ENCODE measurements around the gene NPC1L1. TPM values are rescaled to one million over a fixed set of nuclear protein-coding genes. Genes with fewer than 3 reads are reported as not detected.
"Not testable (repeated sequence)": the region's sequence is repeated elsewhere in the genome, so short reads cannot be mapped to it uniquely, and the experiment has no call there.

NPC1L1 gene
- total RNA-seq, 1 donor from 2014 or later = not detected

DNA sequence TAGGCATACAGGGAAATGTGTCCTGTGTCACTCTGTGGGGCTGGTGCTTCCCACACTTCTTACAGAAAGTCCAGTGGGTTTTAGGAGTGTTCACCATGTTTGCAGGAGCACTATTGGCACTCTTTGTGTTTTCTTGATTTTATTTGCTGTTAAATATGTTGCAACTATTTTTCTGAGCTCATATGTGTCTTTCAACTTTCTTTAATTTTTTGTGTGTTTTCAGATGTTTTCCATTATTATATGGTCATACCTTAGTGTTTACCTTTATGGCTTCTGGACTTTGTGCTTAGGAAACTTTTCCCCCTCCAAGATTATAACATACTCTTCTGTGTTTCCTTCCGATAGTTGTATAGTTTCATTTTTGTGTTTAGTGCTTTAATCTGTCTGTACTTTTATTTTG is 29.9 kb downstream of the NPC1L1 start:
- no peaks in the 10 kb centered on the region for H3K4me1 Mint-ChIP-seq
- TF ChIP-seq, protein P1, sequence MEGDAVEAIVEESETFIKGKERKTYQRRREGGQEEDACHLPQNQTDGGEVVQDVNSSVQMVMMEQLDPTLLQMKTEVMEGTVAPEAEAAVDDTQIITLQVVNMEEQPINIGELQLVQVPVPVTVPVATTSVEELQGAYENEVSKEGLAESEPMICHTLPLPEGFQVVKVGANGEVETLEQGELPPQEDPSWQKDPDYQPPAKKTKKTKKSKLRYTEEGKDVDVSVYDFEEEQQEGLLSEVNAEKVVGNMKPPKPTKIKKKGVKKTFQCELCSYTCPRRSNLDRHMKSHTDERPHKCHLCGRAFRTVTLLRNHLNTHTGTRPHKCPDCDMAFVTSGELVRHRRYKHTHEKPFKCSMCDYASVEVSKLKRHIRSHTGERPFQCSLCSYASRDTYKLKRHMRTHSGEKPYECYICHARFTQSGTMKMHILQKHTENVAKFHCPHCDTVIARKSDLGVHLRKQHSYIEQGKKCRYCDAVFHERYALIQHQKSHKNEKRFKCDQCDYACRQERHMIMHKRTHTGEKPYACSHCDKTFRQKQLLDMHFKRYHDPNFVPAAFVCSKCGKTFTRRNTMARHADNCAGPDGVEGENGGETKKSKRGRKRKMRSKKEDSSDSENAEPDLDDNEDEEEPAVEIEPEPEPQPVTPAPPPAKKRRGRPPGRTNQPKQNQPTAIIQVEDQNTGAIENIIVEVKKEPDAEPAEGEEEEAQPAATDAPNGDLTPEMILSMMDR (IDR thresholded peaks at IDR 0.05) = no peak
- H3K27ac Mint-ChIP-seq = no peak overlapping the region
- POLR2A ChIA-PET = interaction anchor here (0.6 kb wide), 1 partner anchor 9 kb away, joined by 3 read pairs; no protein-coding TSS in a partner anchor
- no peaks in the 10 kb centered on the region for H3K36me3 Mint-ChIP-seq (ENCODE audit: low read depth)
- intact Hi-C loops (cut with micrococcal nuclease) = no loop called here
- H3K27me3 Mint-ChIP-seq = peaks cover 2% of the 10 kb centered on the region
- peaks cover 4% of the 10 kb centered on the region for H3K9me3 Mint-ChIP-seq
- no peak for DNase-seq
- H3K4me3 Mint-ChIP-seq = no peak overlapping the region
- no peak for ATAC-seq (ENCODE audit: low read depth)
- CTCF ChIA-PET = no interaction called here

DNA sequence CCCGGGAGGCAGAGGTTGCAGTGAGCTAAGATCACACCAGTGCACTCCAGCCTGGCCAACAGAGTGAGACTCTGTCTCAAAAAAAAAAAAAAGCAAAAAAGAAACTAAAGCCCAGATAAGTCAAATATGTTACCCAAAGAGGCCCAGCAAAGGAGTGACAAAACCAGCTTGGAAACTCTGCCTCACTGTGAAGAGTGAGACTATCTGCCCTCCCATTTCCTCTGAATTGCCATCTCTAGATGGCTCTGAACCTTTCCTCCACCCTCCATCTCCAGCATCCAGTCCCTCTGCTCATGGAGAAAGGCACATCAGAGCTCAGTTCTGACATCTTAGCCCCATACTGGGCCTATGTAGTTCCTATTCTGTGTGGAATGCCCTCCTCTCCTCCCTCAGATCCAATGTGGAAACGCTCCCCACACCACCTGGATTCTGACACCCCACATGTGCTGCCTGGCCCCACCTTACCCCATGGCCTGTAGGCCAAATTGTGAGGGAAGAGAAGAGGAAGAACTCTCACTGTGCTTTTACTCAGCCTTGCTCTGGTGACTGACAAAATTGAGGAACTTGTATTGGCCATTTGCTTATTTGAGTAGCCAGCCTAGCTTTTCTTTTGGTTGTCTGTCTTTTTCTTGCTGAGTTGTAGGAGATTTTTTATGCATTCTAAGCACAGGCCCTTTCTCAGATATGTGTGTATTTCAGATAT is 32.7 kb downstream of the NPC1L1 start:
- Mint-ChIP-seq H3K4me3 (no peak overlapping the region), H3K4me1 (peaks cover 2% of the 10 kb centered on the region), H3K9me3 (peaks cover 11% of the 10 kb centered on the region), H3K27me3 (peaks cover 2% of the 10 kb centered on the region), H3K36me3 (ENCODE audit: low read depth) (no peaks in the 10 kb centered on the region), H3K27ac (no peak overlapping the region)
- TF ChIP-seq, protein P1 (IDR thresholded peaks at IDR 0.05) = no peak
- intact Hi-C loops (cut with micrococcal nuclease) = no loop called here
- DNase-seq (no peak), ATAC-seq (ENCODE audit: low read depth) (no peak)
- ChIA-PET CTCF (no interaction called here), POLR2A (interaction anchor here (0.6 kb wide), 1 partner anchor 329 kb away, joined by 3 read pairs; no protein-coding TSS in a partner anchor)

DNA sequence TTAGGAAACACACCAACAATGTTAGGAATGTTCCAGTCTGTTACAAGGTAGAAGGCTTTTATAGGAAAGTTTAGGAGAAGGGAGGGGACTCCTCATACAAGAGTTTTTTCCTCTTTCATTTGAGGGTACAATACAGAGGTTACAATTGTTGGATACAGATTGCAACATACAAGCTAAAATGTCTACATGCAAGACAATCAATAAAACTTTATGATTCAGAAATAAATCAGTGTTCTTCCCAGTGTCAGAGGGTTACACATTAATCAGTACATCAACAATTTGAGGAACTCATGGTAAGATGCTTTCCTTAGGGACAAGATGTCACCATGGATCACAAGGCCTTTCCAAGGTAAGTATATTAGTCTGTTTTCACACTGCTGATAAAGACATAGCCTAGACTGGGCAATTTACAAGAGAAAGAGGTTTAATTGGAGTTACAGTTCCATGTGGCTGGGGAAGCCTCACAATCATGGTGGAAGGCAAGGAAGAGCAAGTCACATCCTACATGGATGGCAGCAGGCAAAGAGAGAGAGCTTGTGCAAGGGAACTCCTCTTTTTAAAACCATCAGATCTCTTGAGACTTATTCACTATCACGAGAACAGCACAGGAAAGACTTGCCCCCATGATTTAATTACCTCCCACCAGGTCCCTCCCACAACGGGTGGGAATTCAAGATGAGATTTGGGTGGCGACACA is 34.4 kb downstream of the NPC1L1 start:
- H3K27ac Mint-ChIP-seq = not testable (repeated sequence)

DNA sequence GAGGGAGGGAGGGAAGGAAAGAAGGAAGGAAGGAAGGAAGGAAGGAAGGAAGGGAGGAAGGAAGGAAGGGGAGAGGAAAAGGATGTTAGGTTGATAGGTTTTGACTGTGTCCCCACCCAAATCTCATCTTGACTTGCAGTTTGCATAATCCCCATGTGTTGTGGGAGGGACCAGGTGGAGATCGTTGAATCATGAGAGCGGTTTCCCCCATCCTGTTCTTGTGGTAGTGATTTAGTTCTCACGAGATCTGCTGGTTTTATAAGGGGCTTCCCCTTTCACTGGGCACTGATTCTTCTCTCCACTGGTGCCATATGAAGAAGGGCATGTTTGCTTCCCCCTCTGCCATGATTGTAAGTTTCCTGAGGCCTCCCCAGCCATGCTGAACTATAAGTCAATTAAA is 35.5 kb downstream of the NPC1L1 start:
- H3K36me3 Mint-ChIP-seq (ENCODE audit: low read depth) = no peaks in the 10 kb centered on the region
- H3K4me3 Mint-ChIP-seq = no peak overlapping the region
- intact Hi-C loops (cut with micrococcal nuclease) = no loop called here
- TF ChIP-seq, protein P1 (IDR thresholded peaks at IDR 0.05) = no peak
- peaks cover 2% of the 10 kb centered on the region for H3K4me1 Mint-ChIP-seq
- H3K9me3 Mint-ChIP-seq = peaks cover 11% of the 10 kb centered on the region
- no peak for DNase-seq
- no peaks in the 10 kb centered on the region for H3K27me3 Mint-ChIP-seq
- POLR2A ChIA-PET = no interaction called here
- peak overlapping the region; percentile 31 for H3K27ac Mint-ChIP-seq
- ATAC-seq (ENCODE audit: low read depth) = peak; percentile 18
- CTCF ChIA-PET = no interaction called here

More for the DNA sequence above, 34.4 kb downstream of the NPC1L1 start:
- H3K4me3 Mint-ChIP-seq; DNase-seq; intact Hi-C loops (cut with micrococcal nuclease); H3K27me3 Mint-ChIP-seq; ATAC-seq (ENCODE audit: low read depth); H3K4me1 Mint-ChIP-seq; CTCF ChIA-PET; H3K36me3 Mint-ChIP-seq (ENCODE audit: low read depth); POLR2A ChIA-PET: not testable (repeated sequence)
- H3K9me3 Mint-ChIP-seq = peaks cover 11% of the 10 kb centered on the region

DNA sequence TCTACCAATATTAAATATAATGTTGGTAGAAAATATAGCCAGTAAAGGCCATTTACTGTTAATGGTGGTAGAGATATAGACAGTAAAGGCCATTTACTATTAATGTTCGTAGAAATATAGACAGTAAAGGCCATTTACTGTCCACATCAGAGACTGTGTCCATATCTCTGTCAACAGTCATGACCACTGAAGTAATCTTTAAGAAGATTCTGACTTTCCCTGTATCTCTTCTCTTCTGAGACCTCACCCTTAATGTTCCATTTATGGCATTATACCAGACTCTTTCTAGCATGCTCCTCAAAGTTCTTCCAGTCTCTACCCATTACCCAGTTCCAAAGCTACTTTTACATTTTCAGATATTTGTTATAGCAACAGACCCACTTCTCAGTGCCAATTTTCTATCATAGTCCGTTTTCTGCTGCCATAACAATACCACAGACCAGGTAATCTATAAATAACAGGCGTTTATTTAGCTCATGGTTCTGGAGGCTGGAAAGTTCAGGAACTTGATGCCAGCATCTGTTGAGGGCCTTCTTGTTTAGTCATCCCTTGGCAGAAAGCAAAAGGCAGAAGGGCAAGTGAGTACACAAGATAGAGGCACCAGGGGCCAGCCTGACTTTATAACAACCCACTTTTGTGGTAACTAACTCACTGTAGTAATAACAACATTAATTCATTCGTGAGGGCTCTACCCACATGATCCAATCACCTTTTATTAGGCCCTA is 42.7 kb downstream of the NPC1L1 start:
- CTCF ChIA-PET = no interaction called here
- Mint-ChIP-seq H3K4me1 (no peaks in the 10 kb centered on the region), H3K27ac (no peak overlapping the region), H3K27me3 (peaks cover 8% of the 10 kb centered on the region), H3K9me3 (no peaks in the 10 kb centered on the region), H3K4me3 (no peak overlapping the region), H3K36me3 (ENCODE audit: low read depth) (no peaks in the 10 kb centered on the region)
- POLR2A ChIA-PET = no interaction called here
- no peak for ATAC-seq (ENCODE audit: low read depth)
- DNase-seq = no peak
- intact Hi-C loops (cut with micrococcal nuclease) = no loop called here
- TF ChIP-seq, protein P1 (IDR thresholded peaks at IDR 0.05) = no peak

Measured in activated B cell treated with CpG ODN at 0.5 μM for 24 hours (primary cell).